ENCODE measurements around the gene NCLN. TPM values are rescaled to one million over a fixed set of nuclear protein-coding genes. Genes with fewer than 3 reads are reported as not detected.
"Not testable (repeated sequence)": the region's sequence is repeated elsewhere in the genome, so short reads cannot be mapped to it uniquely, and the experiment has no call there.

Gene NCLN
- total and polyA plus RNA-seq, 3 experiments from 2014 or later = 47.4 to 96.0 (median 94.7) TPM

- ChIA-PET POLR2A (no interaction called here), CTCF (interaction anchor here (1.0 kb wide), 2 partner anchors 9 to 68 kb away, joined by 3 to 4 read pairs; no protein-coding TSS in a partner anchor)
- Histone ChIP-seq H3K27ac (ENCODE audit: low read depth, low read length) (no peak overlapping the region), H3K36me3 (ENCODE audit: insufficient read depth, low read length) (no peaks in the 10 kb centered on the region), H3K9me3 (ENCODE audit: low read length) (no peaks in the 10 kb centered on the region), H3K4me1 (ENCODE audit: insufficient read depth, low read length) (peaks cover 13% of the 10 kb centered on the region), H3K27me3 (ENCODE audit: insufficient read depth, low read length, poor library complexity, severe bottlenecking) (no peaks in the 10 kb centered on the region), H3K4me3 (ENCODE audit: low read length) (no peak overlapping the region)
- Mint-ChIP-seq H3K4me1 (peaks cover 15 to 19% (median 15%) of the 10 kb centered on the region in 3 donors), H3K4me3 (no peak overlapping the region), H3K36me3 (peaks cover 0 to 2% (median 0%) of the 10 kb centered on the region in 3 donors), H3K27me3 (no peaks in the 10 kb centered on the region), H3K27ac (peak overlapping the region in 7 of 8 donors; percentile 17 to 79 (median 57)), H3K9me3 (peaks cover 0 to 2% (median 0%) of the 10 kb centered on the region in 5 donors)
- DNase-seq = no peak
Measured at GRCh38 chr19:3171894-3172672, 13.6 kb upstream of the NCLN start.

DNA sequence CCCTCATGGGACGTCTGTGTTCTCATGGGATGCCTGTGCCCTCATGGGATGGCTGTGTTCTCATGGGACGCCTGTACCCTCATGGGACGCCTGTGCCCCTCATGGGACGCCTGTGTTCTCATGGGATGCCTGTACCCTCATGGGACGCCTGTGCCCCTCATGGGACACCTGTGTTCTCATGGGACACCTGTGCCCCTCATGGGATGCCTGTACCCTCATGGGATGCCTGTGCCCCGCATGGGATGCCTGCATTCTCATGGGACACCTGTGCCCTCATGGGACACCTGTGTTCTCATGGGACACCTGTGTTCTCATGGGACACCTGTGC is 13.1 kb upstream of the NCLN start:
- H3K36me3 Mint-ChIP-seq; H3K4me3 ChIP-seq (ENCODE audit: low read length); POLR2A ChIA-PET; H3K27me3 Mint-ChIP-seq; H3K27ac ChIP-seq (ENCODE audit: low read depth, low read length); H3K4me3 Mint-ChIP-seq; DNase-seq; H3K9me3 Mint-ChIP-seq; H3K27me3 ChIP-seq (ENCODE audit: insufficient read depth, low read length, poor library complexity, severe bottlenecking); H3K9me3 ChIP-seq (ENCODE audit: low read length); H3K36me3 ChIP-seq (ENCODE audit: insufficient read depth, low read length): not testable (repeated sequence)
- H3K4me1 ChIP-seq (ENCODE audit: insufficient read depth, low read length) = peaks cover 19% of the 10 kb centered on the region
- Mint-ChIP-seq H3K27ac (peak overlapping the region in 1 of 8 donors; percentile 54), H3K4me1 (peaks cover 16 to 22% (median 18%) of the 10 kb centered on the region in 3 donors)
- CTCF ChIA-PET = interaction anchor here (1.0 kb wide), 1 partner anchor 69 kb away, joined by 3 read pairs; no protein-coding TSS in a partner anchor

DNA sequence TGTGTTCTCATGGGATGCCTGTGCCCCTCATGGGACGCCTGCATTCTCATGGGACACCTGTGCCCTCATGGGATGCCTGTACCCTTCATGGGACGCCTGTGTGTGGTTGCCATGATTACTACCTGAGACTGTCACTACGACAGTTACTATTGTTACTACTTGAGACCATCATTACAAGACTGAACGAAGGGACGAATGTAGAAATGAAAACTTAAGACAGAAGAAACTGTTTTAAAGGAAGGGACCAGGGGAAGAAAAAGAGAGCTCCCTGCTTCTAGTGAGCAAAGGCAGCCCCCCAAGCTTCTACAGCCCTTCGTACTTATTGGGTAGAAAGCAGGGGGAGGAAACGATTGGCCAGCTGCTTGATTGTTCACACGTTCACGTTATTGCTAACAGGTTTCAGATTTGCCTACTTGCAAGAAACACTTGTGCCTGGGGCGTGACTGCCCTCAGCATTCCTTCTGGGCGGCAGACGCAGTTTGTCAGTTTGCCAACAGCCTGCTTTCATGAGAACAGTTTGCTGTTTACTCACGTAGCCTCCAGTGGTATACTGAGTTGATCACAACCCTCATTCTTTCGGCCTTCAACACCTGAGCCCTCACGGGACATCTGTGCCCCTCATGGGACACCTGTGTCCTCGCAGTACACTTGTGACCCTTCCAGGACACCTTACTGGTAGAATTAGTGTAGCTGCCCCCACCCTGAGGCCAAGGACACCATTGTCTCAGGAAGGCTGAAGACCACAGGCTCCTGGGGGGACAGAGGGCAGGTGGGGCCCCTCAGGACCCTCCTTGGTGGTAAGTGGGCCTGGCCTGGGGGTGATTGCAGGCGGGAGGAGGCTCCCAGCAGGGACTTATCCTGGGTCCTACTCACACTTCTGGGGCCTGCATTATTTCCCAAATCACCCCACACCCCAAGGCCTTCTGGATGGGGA is 9.7 kb upstream of the NCLN start:
- peaks cover 23% of the 10 kb centered on the region for H3K4me1 ChIP-seq (ENCODE audit: insufficient read depth, low read length)

GRCh38 chr19:3176715-3177501 is 8.8 kb upstream of the NCLN start:
- peak overlapping the region; percentile 74 to 92 (median 88) for H3K4me3 Mint-ChIP-seq

More for the DNA sequence above, 9.7 kb upstream of the NCLN start:
- peak; percentile 32 to 75 (median 40) for DNase-seq
- H3K9me3 ChIP-seq (ENCODE audit: low read length) = no peaks in the 10 kb centered on the region
- Mint-ChIP-seq H3K4me3 (peak overlapping the region; percentile 63 to 92 (median 85)), H3K9me3 (no peaks in the 10 kb centered on the region), H3K36me3 (peaks cover 2 to 31% (median 12%) of the 10 kb centered on the region in 3 donors), H3K27ac (peak overlapping the region; percentile 94 to 99 (median 98)), H3K27me3 (no peaks in the 10 kb centered on the region), H3K4me1 (peaks cover 18 to 31% (median 23%) of the 10 kb centered on the region in 3 donors)
- CTCF ChIA-PET = interaction anchor here (1.4 to 2.1 kb wide), 2 partner anchors 12 to 225 kb away, joined by 3 to 7 read pairs; no protein-coding TSS in a partner anchor
- POLR2A ChIA-PET = interaction anchor here (1.1 kb wide), 1 partner anchor 9 kb away, joined by 3 read pairs; the partner anchor contains the start of gene NCLN
- H3K27me3 ChIP-seq (ENCODE audit: insufficient read depth, low read length, poor library complexity, severe bottlenecking) = no peaks in the 10 kb centered on the region
- H3K27ac ChIP-seq (ENCODE audit: low read depth, low read length) = peak overlapping the region; percentile 70
- peak overlapping the region; percentile 57 for H3K4me3 ChIP-seq (ENCODE audit: low read length)
- peaks cover 6% of the 10 kb centered on the region for H3K36me3 ChIP-seq (ENCODE audit: insufficient read depth, low read length)

DNA sequence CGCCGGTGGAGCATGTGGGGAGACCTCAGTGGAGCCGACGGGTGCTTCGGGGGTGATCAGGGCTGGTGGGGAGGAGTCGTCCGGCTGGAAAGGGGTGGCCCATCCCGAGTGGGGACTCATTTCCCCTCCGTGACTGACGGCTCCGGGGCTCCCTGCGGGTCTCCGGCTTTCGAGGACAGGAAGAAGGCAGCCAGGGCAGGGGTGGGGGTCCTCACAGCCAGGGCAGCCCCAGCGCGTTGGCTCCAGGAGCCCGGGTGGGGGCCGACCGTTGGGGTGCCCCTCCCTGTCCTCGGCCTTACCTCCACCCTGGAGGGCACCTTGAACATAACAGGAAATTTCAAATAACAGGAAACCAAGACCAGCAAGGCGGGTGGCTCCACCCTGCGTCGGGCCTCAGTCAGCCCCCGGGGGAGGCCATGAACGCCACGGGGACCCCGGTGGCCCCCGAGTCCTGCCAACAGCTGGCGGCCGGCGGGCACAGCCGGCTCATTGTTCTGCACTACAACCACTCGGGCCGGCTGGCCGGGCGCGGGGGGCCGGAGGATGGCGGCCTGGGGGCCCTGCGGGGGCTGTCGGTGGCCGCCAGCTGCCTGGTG is 7.3 kb upstream of the NCLN start, which contains the start of gene S1PR4:
S1PR4 (plus strand) TSS at position 393 of the 596 bp plus-strand sequence; CDS start at position 417, 24 bp downstream.
- Histone ChIP-seq H3K36me3 (ENCODE audit: insufficient read depth, low read length) (peaks cover 7% of the 10 kb centered on the region), H3K4me3 (ENCODE audit: low read length) (peak within 1 kb of the TSS; percentile 94), H3K27me3 (ENCODE audit: insufficient read depth, low read length, poor library complexity, severe bottlenecking) (no peaks in the 10 kb centered on the region), H3K4me1 (ENCODE audit: insufficient read depth, low read length) (peaks cover 38% of the 10 kb centered on the region), H3K27ac (ENCODE audit: low read depth, low read length) (peak within 1 kb of the TSS; percentile 73), H3K9me3 (ENCODE audit: low read length) (no peaks in the 10 kb centered on the region)
- Mint-ChIP-seq H3K9me3 (no peaks in the 10 kb centered on the region), H3K27ac (peak within 1 kb of the TSS; percentile 87 to 99 (median 96)), H3K4me3 (peak within 1 kb of the TSS; percentile 91 to 100 (median 99)), H3K4me1 (peaks cover 25 to 39% (median 29%) of the 10 kb centered on the region in 3 donors), H3K36me3 (peaks cover 6 to 47% (median 16%) of the 10 kb centered on the region in 3 donors), H3K27me3 (no peaks in the 10 kb centered on the region)
- POLR2A ChIA-PET = interaction anchor here (1.6 kb wide), 1 partner anchor 50 kb away, joined by 5 read pairs; no protein-coding TSS in a partner anchor
- CTCF ChIA-PET = no interaction called here
- peak; percentile 49 to 84 (median 77) for DNase-seq

More at GRCh38 chr19:3176715-3177501, 8.8 kb upstream of the NCLN start:
- Mint-ChIP-seq H3K27ac (peak overlapping the region; percentile 94 to 99 (median 98)), H3K27me3 (no peaks in the 10 kb centered on the region), H3K36me3 (peaks cover 2 to 36% (median 12%) of the 10 kb centered on the region in 3 donors), H3K9me3 (no peaks in the 10 kb centered on the region), H3K4me1 (peaks cover 18 to 33% (median 24%) of the 10 kb centered on the region in 3 donors)
- Histone ChIP-seq H3K36me3 (ENCODE audit: insufficient read depth, low read length) (peaks cover 7% of the 10 kb centered on the region), H3K9me3 (ENCODE audit: low read length) (no peaks in the 10 kb centered on the region), H3K4me3 (ENCODE audit: low read length) (peak overlapping the region; percentile 57), H3K4me1 (ENCODE audit: insufficient read depth, low read length) (peaks cover 27% of the 10 kb centered on the region), H3K27me3 (ENCODE audit: insufficient read depth, low read length, poor library complexity, severe bottlenecking) (no peaks in the 10 kb centered on the region), H3K27ac (ENCODE audit: low read depth, low read length) (peak overlapping the region; percentile 70)
- CTCF ChIA-PET = interaction anchor here (1.4 to 2.1 kb wide), 2 partner anchors 13 to 226 kb away, joined by 3 to 7 read pairs; no protein-coding TSS in a partner anchor
- POLR2A ChIA-PET = interaction anchor here (1.1 kb wide), 1 partner anchor 8 kb away, joined by 3 read pairs; the partner anchor contains the start of gene NCLN
- DNase-seq = peak; percentile 47 to 88 (median 65)

- no peaks in the 10 kb centered on the region for H3K9me3 ChIP-seq (ENCODE audit: low read length)
- H3K27me3 ChIP-seq (ENCODE audit: insufficient read depth, low read length, poor library complexity, severe bottlenecking) = no peaks in the 10 kb centered on the region
- H3K4me3 Mint-ChIP-seq = peak overlapping the region; percentile 91 to 100 (median 99)
- peak overlapping the region; percentile 87 to 99 (median 96) for H3K27ac Mint-ChIP-seq
- POLR2A ChIA-PET = interaction anchor here (1.6 kb wide), 1 partner anchor 50 kb away, joined by 5 read pairs; no protein-coding TSS in a partner anchor
- H3K36me3 ChIP-seq (ENCODE audit: insufficient read depth, low read length) = peaks cover 7% of the 10 kb centered on the region
- peak in 1 of 5 donors; percentile 23 for DNase-seq
- H3K27me3 Mint-ChIP-seq = no peaks in the 10 kb centered on the region
- peaks cover 31 to 46% (median 35%) of the 10 kb centered on the region in 3 donors for H3K4me1 Mint-ChIP-seq
- CTCF ChIA-PET = no interaction called here
- H3K9me3 Mint-ChIP-seq = no peaks in the 10 kb centered on the region
- H3K27ac ChIP-seq (ENCODE audit: low read depth, low read length) = peak overlapping the region; percentile 73
- H3K4me3 ChIP-seq (ENCODE audit: low read length) = peak overlapping the region; percentile 94
- H3K36me3 Mint-ChIP-seq = peaks cover 6 to 53% (median 16%) of the 10 kb centered on the region in 3 donors
- H3K4me1 ChIP-seq (ENCODE audit: insufficient read depth, low read length) = peaks cover 45% of the 10 kb centered on the region
Measured at GRCh38 chr19:3178973-3179738, 6.6 kb upstream of the NCLN start.

Measured in CD8-positive, alpha-beta memory T cell (primary cell).